Nephron (organoid): ENCODE results near the gene PNPT1.
"Not testable (repeated sequence)": the region's sequence is repeated elsewhere in the genome, so short reads cannot be mapped to it uniquely, and the experiment has no call there.

Experiments
- H3K27ac Mint-ChIP-seq, 3 experiments: 2 replicates each; pipeline ENCODE4 v1.8.0; 2020; ENCODE audit warnings: mixed read lengths in 3 of 3, mild to moderate bottlenecking in 2 of 3, moderate library complexity in 1 of 3
- H3K27me3 Mint-ChIP-seq: 2 replicates; pipeline ENCODE4 v1.8.0; 2021; ENCODE audit warnings: low read depth, mild to moderate bottlenecking, moderate library complexity, mixed read lengths
- H3K36me3 Mint-ChIP-seq: 2 replicates; pipeline ENCODE4 v1.8.0; 2020; ENCODE audit warnings: low read depth, mixed read lengths
- H3K4me1 Mint-ChIP-seq: 2 replicates; pipeline ENCODE4 v1.8.0; 2020; ENCODE audit warnings: mixed read lengths
- H3K4me3 Mint-ChIP-seq, 3 experiments: 2 replicates each; pipeline ENCODE4 v1.8.0; 2020; ENCODE audit warnings: mild to moderate bottlenecking in 3 of 3, mixed read lengths in 3 of 3, moderate library complexity in 2 of 3
- H3K9me3 Mint-ChIP-seq: 2 replicates; pipeline ENCODE4 v1.8.0; 2020; ENCODE audit warnings: mixed read lengths
- TF ChIP-seq, protein P1 (sequence below), 3 experiments: fragments of 200-600 bp; sonication (generic); IDR thresholded peaks; one replicate each; pipeline ENCODE4 v1.5.0; 2021; ENCODE audit warnings: antibody characterized with exemption in 3 of 3; ENCODE audit not compliant: unreplicated experiment in 3 of 3

Gene PNPT1

GRCh38 chr2:55601849-55602248 is 91.8 kb downstream of the PNPT1 start:
- no peaks in the 10 kb centered on the region for H3K9me3 Mint-ChIP-seq
- no peaks in the 10 kb centered on the region for H3K4me1 Mint-ChIP-seq
- no peak overlapping the region for H3K4me3 Mint-ChIP-seq
- TF ChIP-seq, protein P1, sequence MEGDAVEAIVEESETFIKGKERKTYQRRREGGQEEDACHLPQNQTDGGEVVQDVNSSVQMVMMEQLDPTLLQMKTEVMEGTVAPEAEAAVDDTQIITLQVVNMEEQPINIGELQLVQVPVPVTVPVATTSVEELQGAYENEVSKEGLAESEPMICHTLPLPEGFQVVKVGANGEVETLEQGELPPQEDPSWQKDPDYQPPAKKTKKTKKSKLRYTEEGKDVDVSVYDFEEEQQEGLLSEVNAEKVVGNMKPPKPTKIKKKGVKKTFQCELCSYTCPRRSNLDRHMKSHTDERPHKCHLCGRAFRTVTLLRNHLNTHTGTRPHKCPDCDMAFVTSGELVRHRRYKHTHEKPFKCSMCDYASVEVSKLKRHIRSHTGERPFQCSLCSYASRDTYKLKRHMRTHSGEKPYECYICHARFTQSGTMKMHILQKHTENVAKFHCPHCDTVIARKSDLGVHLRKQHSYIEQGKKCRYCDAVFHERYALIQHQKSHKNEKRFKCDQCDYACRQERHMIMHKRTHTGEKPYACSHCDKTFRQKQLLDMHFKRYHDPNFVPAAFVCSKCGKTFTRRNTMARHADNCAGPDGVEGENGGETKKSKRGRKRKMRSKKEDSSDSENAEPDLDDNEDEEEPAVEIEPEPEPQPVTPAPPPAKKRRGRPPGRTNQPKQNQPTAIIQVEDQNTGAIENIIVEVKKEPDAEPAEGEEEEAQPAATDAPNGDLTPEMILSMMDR (IDR thresholded peaks at IDR 0.05; ENCODE audit: unreplicated experiment in 3 of 3), result no peak
- H3K27me3 Mint-ChIP-seq, result no peaks in the 10 kb centered on the region
- peaks cover 42% of the 10 kb centered on the region for H3K36me3 Mint-ChIP-seq
- H3K27ac Mint-ChIP-seq, result no peak overlapping the region

DNA sequence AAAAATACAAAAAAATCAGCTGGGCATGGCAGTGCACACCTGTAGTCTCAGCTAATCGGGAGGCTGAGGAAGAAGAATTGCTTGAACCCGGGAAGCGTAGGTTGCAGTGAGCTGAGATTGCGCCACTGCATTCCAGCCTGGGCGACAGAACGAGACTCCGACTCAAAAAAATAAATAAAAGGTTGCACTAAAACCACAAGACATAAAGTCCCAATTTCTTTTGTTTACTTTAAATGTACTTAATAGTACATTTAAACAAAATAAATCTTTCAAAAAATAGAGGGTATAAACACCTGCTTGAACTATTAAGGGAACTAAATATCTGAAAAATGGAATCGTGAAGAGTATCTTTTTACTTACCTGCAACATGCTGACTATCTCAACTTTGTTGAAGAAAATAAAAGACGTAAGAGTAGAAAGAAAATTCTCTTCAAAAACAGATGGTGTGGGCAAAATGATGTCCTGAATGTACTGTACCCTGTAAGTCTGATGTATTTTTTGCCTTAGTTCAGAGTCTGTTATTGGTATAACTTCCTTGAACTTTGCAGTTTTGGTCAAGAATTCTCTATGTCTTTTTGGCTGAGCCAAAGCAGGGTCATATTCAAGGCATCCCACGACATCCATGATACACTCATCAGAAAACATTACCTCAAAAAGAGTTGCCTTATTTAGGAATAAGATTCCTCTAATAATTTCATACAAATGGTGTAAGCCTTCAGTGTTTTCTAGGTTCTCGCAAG is 95.4 kb downstream of the PNPT1 start:
- Mint-ChIP-seq H3K4me3 (no peak overlapping the region), H3K27ac (no peak overlapping the region), H3K36me3 (peaks cover 53% of the 10 kb centered on the region), H3K4me1 (no peaks in the 10 kb centered on the region), H3K27me3 (no peaks in the 10 kb centered on the region), H3K9me3 (no peaks in the 10 kb centered on the region)
- TF ChIP-seq, protein P1 (IDR thresholded peaks at IDR 0.05; ENCODE audit: unreplicated experiment in 3 of 3), result no peak

GRCh38 chr2:55596795-55597194 is 96.8 kb downstream of the PNPT1 start:
- H3K4me1 Mint-ChIP-seq, H3K4me3 Mint-ChIP-seq, H3K27me3 Mint-ChIP-seq, H3K27ac Mint-ChIP-seq, H3K9me3 Mint-ChIP-seq: not testable (repeated sequence)
- H3K36me3 Mint-ChIP-seq, result peaks cover 42% of the 10 kb centered on the region

DNA sequence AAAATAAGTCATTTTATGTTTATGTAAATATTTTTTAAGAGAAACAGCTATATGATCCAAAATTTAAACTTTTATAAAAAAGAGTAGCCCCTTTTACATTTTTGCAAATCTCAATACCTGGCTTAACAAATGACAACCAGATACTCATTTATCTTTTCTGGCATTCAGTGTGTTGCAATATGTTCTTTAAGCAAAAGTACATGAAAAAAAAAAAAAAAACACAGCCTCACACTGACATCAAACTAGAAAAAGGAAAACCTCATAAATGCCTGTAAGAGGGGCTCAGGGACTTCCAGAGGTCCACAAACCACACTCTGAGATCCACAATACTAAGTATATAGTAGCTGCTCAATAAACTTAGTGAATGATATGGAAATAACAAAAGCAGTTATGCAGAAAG is 98.1 kb downstream of the PNPT1 start:
- Mint-ChIP-seq H3K27ac (no peak overlapping the region), H3K9me3 (no peaks in the 10 kb centered on the region), H3K4me3 (no peak overlapping the region), H3K27me3 (no peaks in the 10 kb centered on the region), H3K36me3 (peaks cover 45% of the 10 kb centered on the region), H3K4me1 (no peaks in the 10 kb centered on the region)
- TF ChIP-seq, protein P1 (IDR thresholded peaks at IDR 0.05; ENCODE audit: unreplicated experiment in 3 of 3), result no peak

DNA sequence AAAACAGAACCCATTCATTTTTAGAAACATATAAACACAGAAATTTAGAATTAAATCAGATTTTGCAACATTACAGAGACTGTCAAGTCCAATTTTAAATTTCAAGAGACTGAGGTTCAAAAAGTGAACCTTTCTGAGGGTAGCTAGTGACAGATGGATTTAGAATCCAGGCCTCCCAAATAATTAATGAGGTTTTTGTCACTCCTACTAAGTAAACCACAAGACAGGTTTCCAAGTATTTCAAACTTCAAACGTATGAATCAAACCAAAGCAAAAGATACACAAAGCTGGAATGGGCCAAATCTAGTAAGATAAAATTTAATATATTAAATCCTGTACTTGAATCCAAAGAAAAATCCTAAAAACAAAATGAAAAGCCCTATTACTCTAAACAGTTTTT is 101.5 kb downstream of the PNPT1 start:
- Mint-ChIP-seq H3K9me3 (no peaks in the 10 kb centered on the region), H3K4me3 (no peak overlapping the region), H3K27ac (no peak overlapping the region), H3K36me3 (peaks cover 26% of the 10 kb centered on the region), H3K27me3 (no peaks in the 10 kb centered on the region), H3K4me1 (no peaks in the 10 kb centered on the region)
- TF ChIP-seq, protein P1 (IDR thresholded peaks at IDR 0.05; ENCODE audit: unreplicated experiment in 3 of 3), result no peak

GRCh38 chr2:55590810-55591440 is 102.7 kb downstream of the PNPT1 start:
- H3K27ac Mint-ChIP-seq, result no peak overlapping the region
- no peaks in the 10 kb centered on the region for H3K9me3 Mint-ChIP-seq
- TF ChIP-seq, protein P1 (IDR thresholded peaks at IDR 0.05; ENCODE audit: unreplicated experiment in 3 of 3), result no peak
- no peaks in the 10 kb centered on the region for H3K4me1 Mint-ChIP-seq
- peaks cover 15% of the 10 kb centered on the region for H3K36me3 Mint-ChIP-seq
- no peak overlapping the region for H3K4me3 Mint-ChIP-seq
- H3K27me3 Mint-ChIP-seq, result no peaks in the 10 kb centered on the region
